ENCODE measurements around the gene GPR18. TPM values are rescaled to one million over a fixed set of nuclear protein-coding genes. Genes with fewer than 3 reads are reported as not detected.

GPR18 gene
- total and polyA plus RNA-seq, 8 donors, result 0.17 to 0.65 (median 0.46) TPM; not detected in 1

DNA sequence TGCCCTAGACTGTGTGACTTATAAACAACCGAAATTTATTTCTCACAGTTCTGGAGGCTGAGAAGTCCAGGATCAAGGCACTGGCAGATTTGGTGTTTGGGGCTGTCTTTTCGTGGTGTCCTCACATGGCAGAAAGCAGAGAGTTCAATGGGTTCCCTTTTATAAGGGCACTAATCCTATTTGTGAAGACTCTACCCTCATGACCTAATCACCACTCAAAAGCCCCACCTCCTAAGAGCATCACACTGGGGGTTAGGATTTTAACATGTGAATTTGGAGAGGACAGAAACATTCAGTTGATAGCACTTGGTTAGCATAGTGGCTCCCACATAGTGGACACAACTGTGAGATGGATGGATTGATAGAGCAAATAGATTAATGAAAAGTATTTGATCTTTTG lies 21.5 kb upstream of the GPR18 start:
- H3K4me1 ChIP-seq, result peaks cover 11 to 87% of the 10 kb centered on the region in 2 donors
- H3K4me3 ChIP-seq, result no peak overlapping the region
- H3K9me3 ChIP-seq, result no peaks in the 10 kb centered on the region
- no peak for DNase-seq
- H3K36me3 ChIP-seq, result peaks cover 0 to 3% of the 10 kb centered on the region in 2 donors
- TF ChIP-seq, protein P1, sequence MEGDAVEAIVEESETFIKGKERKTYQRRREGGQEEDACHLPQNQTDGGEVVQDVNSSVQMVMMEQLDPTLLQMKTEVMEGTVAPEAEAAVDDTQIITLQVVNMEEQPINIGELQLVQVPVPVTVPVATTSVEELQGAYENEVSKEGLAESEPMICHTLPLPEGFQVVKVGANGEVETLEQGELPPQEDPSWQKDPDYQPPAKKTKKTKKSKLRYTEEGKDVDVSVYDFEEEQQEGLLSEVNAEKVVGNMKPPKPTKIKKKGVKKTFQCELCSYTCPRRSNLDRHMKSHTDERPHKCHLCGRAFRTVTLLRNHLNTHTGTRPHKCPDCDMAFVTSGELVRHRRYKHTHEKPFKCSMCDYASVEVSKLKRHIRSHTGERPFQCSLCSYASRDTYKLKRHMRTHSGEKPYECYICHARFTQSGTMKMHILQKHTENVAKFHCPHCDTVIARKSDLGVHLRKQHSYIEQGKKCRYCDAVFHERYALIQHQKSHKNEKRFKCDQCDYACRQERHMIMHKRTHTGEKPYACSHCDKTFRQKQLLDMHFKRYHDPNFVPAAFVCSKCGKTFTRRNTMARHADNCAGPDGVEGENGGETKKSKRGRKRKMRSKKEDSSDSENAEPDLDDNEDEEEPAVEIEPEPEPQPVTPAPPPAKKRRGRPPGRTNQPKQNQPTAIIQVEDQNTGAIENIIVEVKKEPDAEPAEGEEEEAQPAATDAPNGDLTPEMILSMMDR (IDR thresholded peaks at IDR 0.05), result no peak
- peak overlapping the region; percentile 13 to 92 for H3K27ac ChIP-seq
- no peak for ATAC-seq
- intact Hi-C loops (cut with DNase I), result no loop called here
- H3K27me3 ChIP-seq, result no peaks in the 10 kb centered on the region

DNA sequence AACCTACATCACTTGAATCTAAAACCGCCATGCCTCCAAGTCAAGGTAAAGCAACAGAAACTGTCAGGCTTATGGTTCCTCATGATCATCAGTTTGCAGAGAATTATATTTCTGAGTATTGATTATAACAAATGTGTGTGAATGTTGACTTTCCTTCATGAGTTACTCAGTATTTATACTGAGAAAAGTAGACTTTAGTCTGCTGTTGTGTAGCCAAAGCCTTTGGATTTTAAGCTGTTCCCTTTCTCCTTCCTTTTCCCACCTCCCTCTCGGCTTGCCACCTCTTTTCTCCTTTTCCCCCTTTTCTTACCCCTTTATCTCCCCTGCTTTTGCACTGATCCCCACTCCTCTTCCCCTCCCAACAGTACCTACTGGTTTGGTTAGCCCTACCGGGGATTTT lies 20.7 kb upstream of the GPR18 start:
- Histone ChIP-seq H3K27ac (peak overlapping the region in 1 of 2 donors; percentile 92), H3K9me3 (no peaks in the 10 kb centered on the region), H3K4me3 (no peak overlapping the region), H3K27me3 (no peaks in the 10 kb centered on the region), H3K4me1 (peaks cover 11 to 80% of the 10 kb centered on the region in 2 donors), H3K36me3 (peaks cover 0 to 3% of the 10 kb centered on the region in 2 donors)
- ATAC-seq (no peak), DNase-seq (no peak)
- intact Hi-C loops (cut with DNase I), result no loop called here
- TF ChIP-seq, protein P1 (IDR thresholded peaks at IDR 0.05), result no peak

DNA sequence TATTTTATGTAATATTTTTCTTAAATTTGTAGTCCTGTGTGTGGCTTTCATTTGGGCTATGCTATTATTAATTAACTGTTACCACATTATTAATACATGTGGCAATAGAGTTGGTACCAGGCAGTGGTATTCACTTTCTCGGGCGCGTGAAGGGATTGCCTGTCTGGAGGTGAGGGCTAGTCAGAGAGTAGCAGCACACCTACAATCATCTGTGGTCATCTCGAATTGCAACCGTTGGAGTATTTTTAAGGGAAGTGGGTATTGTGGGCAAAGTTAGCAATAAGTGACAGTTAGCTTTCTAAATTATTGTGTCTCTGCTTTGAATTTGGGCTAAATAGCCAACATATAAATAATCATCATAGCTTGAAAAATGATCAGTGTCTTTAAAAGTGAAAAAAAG lies 20.0 kb upstream of the GPR18 start:
- intact Hi-C loops (cut with DNase I), result no loop called here
- Histone ChIP-seq H3K9me3 (no peaks in the 10 kb centered on the region), H3K4me3 (no peak overlapping the region), H3K27ac (peak overlapping the region in 1 of 2 donors; percentile 42), H3K4me1 (peaks cover 9 to 74% of the 10 kb centered on the region in 2 donors), H3K36me3 (peaks cover 0 to 3% of the 10 kb centered on the region in 2 donors), H3K27me3 (no peaks in the 10 kb centered on the region)
- DNase-seq, result no peak
- TF ChIP-seq, protein P1 (IDR thresholded peaks at IDR 0.05), result no peak
- no peak for ATAC-seq

DNA sequence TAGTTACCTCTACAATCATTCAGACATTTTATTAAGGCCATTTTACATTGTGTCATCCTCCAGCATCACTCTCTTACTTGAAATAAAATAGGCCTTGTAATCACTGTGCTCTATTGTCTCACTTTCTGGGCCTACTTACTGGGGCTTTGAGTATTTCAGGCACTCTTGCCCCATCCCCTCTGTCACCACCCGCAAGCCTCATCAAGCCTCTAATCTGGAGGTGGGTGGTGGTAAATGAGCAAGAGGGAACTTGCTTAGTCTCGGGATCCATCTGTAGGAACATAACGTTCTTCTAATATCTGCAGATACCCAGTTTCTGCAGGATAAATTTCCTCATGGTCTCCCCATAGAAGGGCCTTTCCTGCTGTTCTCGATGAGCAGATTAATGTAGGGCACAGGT lies 19.4 kb upstream of the GPR18 start:
- ATAC-seq (no peak), DNase-seq (no peak)
- Histone ChIP-seq H3K27me3 (no peaks in the 10 kb centered on the region), H3K4me1 (peaks cover 4 to 68% of the 10 kb centered on the region in 2 donors), H3K9me3 (peaks cover 0 to 1% of the 10 kb centered on the region in 2 donors), H3K36me3 (peaks cover 0 to 3% of the 10 kb centered on the region in 2 donors), H3K4me3 (no peak overlapping the region), H3K27ac (peak overlapping the region in 1 of 2 donors; percentile 42)
- intact Hi-C loops (cut with DNase I), result no loop called here
- TF ChIP-seq, protein P1 (IDR thresholded peaks at IDR 0.05), result no peak

DNA sequence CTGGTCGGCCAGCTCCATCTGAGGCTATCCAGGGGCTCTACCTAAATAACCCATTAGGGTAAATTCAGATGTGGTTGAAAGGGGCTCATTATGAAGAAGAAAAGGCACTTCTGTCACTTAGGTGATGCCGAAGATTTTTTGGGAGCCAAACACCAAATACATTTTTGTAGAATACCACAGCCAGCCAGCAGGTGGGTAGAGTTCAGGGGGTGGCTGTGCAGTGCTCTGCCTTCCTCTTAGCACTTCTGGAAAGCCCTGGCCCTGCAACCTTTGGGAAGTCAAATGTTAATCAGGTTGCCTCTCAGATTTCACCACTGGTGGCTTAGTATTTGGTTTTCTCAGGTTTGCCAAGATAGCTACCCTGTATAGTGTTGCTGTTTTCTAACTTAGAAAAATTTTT lies 18.5 kb upstream of the GPR18 start:
- TF ChIP-seq, protein P1 (IDR thresholded peaks at IDR 0.05), result no peak
- Histone ChIP-seq H3K36me3 (peaks cover 0 to 3% of the 10 kb centered on the region in 2 donors), H3K27ac (no peak overlapping the region), H3K27me3 (no peaks in the 10 kb centered on the region), H3K4me3 (no peak overlapping the region), H3K9me3 (peaks cover 0 to 5% of the 10 kb centered on the region in 2 donors), H3K4me1 (peaks cover 0 to 63% of the 10 kb centered on the region in 2 donors)
- no peak for ATAC-seq
- no peak for DNase-seq
- intact Hi-C loops (cut with DNase I), result no loop called here

Data from left lung (tissue), 10 donors.